HL-60 (cell line): Measurements from ENCODE around the gene ADGRD2.

Source experiments
- DNase-seq, 2 experiments: peaks; one replicate each; pipeline ENCODE4 v3.0.0-alpha.2; 2010 to 2020; ENCODE audit warnings: low read depth in 1 of 2, low spot score in 1 of 2
- H3K27ac ChIP-seq: fragments of 250-450 bp; sonication (Bioruptor Pico); replicated peaks from 2 replicates; pipeline ENCODE4 v1.5.1; 2020; ENCODE audit warnings: mild to moderate bottlenecking, moderate library complexity
- H3K27me3 ChIP-seq: fragments of 250-450 bp; sonication (Bioruptor Pico); 2 replicates; pipeline ENCODE4 v1.5.1; 2021; ENCODE audit warnings: mild to moderate bottlenecking, moderate library complexity; ENCODE audit not compliant: insufficient read depth, poor library complexity, severe bottlenecking
- H3K4me3 ChIP-seq: replicated peaks from 2 replicates; pipeline ENCODE4 v1.5.1; 2011; ENCODE audit warnings: mild to moderate bottlenecking, control low read depth, low read length; ENCODE audit not compliant: insufficient read depth
- GABPA ChIP-seq: IDR thresholded peaks from 2 replicates; pipeline ENCODE4 v1.6.1; 2012; ENCODE audit warnings: low read depth
- POLR2AphosphoS5 ChIP-seq: IDR thresholded peaks from 2 replicates; pipeline ENCODE4 v1.6.1; 2012; ENCODE audit warnings: low read depth
- SPI1 ChIP-seq: IDR thresholded peaks from 2 replicates; pipeline ENCODE4 v1.6.1; 2012; ENCODE audit warnings: low read depth, mild to moderate bottlenecking, borderline replicate concordance
- TF ChIP-seq, protein P1 (sequence below): IDR thresholded peaks from one replicate; pipeline ENCODE4 v1.5.1; 2011; ENCODE audit warnings: low read length, control low read depth, inconsistent platforms; ENCODE audit not compliant: insufficient read depth
- TF ChIP-seq, protein P2 (sequence below): IDR thresholded peaks from 2 replicates; pipeline ENCODE4 v1.6.1; 2012; ENCODE audit warnings: low read depth; ENCODE audit not compliant: insufficient replicate concordance

ADGRD2 gene

GRCh38 chr9:124506931-124507879 lies 57.0 kb downstream of the ADGRD2 start, which contains the start of gene NR5A1:
NR5A1 (minus strand) TSS chr9:124507399; CDS start chr9:124503395, 4,004 bp downstream.
- no peak within 1 kb of the TSS for H3K4me3 ChIP-seq
- TF ChIP-seq, protein P1, sequence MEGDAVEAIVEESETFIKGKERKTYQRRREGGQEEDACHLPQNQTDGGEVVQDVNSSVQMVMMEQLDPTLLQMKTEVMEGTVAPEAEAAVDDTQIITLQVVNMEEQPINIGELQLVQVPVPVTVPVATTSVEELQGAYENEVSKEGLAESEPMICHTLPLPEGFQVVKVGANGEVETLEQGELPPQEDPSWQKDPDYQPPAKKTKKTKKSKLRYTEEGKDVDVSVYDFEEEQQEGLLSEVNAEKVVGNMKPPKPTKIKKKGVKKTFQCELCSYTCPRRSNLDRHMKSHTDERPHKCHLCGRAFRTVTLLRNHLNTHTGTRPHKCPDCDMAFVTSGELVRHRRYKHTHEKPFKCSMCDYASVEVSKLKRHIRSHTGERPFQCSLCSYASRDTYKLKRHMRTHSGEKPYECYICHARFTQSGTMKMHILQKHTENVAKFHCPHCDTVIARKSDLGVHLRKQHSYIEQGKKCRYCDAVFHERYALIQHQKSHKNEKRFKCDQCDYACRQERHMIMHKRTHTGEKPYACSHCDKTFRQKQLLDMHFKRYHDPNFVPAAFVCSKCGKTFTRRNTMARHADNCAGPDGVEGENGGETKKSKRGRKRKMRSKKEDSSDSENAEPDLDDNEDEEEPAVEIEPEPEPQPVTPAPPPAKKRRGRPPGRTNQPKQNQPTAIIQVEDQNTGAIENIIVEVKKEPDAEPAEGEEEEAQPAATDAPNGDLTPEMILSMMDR = no peak
- TF ChIP-seq POLR2AphosphoS5 = no peak
- no peak for TF ChIP-seq SPI1
- TF ChIP-seq, protein P2, sequence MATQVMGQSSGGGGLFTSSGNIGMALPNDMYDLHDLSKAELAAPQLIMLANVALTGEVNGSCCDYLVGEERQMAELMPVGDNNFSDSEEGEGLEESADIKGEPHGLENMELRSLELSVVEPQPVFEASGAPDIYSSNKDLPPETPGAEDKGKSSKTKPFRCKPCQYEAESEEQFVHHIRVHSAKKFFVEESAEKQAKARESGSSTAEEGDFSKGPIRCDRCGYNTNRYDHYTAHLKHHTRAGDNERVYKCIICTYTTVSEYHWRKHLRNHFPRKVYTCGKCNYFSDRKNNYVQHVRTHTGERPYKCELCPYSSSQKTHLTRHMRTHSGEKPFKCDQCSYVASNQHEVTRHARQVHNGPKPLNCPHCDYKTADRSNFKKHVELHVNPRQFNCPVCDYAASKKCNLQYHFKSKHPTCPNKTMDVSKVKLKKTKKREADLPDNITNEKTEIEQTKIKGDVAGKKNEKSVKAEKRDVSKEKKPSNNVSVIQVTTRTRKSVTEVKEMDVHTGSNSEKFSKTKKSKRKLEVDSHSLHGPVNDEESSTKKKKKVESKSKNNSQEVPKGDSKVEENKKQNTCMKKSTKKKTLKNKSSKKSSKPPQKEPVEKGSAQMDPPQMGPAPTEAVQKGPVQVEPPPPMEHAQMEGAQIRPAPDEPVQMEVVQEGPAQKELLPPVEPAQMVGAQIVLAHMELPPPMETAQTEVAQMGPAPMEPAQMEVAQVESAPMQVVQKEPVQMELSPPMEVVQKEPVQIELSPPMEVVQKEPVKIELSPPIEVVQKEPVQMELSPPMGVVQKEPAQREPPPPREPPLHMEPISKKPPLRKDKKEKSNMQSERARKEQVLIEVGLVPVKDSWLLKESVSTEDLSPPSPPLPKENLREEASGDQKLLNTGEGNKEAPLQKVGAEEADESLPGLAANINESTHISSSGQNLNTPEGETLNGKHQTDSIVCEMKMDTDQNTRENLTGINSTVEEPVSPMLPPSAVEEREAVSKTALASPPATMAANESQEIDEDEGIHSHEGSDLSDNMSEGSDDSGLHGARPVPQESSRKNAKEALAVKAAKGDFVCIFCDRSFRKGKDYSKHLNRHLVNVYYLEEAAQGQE = no peak
- TF ChIP-seq GABPA = no peak
- H3K27me3 ChIP-seq = peaks cover 26% of the 10 kb centered on the region
- H3K27ac ChIP-seq = no peak within 1 kb of the TSS
- no peak for DNase-seq

- Histone ChIP-seq H3K27ac (no peak overlapping the region), H3K27me3 (peaks cover 21% of the 10 kb centered on the region), H3K4me3 (no peak overlapping the region)
- no peak for DNase-seq
- TF ChIP-seq, protein P1 = no peak
- TF ChIP-seq SPI1 (no peak), GABPA (no peak), POLR2AphosphoS5 (no peak)
- TF ChIP-seq, protein P2 = no peak
Observed at GRCh38 chr9:124507880-124508423, 57.7 kb downstream of the ADGRD2 start.

DNA sequence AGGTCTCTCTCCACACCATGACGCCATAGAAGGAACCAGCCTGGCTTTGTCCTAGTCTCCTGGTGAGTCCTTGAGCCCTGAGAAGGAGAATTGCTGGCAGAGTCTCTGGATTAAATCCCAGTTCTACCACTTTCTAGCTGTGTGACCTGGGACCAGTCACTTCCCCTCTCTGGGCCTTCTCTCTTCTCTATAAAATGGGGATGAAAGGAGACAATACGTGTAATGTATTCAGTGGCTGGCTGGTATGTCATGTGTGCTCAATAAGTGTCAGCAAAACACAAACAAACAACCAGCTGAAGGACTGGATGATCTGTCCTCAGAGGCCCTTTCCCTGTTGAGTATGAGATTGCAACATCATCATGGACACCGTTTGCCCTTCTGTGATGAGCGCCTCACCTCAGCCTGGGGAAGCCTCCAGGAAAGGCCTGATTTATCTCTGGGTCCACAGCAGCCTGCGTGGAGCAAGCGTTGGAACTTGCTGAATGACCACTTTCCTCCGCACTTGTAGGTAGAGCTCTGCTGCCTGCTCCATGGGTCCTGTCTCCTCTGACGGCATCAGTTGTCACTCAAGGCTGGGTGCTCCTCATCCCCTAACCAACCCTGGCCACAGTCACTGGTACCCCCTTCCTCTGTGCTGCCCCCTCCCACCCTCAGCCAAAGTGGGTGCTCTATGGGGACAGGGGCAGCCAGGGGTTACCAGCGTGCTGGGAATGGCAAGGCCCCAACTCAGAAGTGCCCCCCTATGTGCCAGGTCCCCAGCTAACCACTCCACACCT lies 60.6 kb downstream of the ADGRD2 start:
- Histone ChIP-seq H3K27ac (no peak overlapping the region), H3K4me3 (no peak overlapping the region), H3K27me3 (peaks cover 2% of the 10 kb centered on the region)
- no peak for TF ChIP-seq SPI1
- no peak for TF ChIP-seq GABPA
- TF ChIP-seq POLR2AphosphoS5 = no peak
- TF ChIP-seq, protein P1 = no peak
- TF ChIP-seq, protein P2 = no peak
- no peak for DNase-seq
